ENCODE data around the gene C20orf204.

C20orf204 gene

DNA sequence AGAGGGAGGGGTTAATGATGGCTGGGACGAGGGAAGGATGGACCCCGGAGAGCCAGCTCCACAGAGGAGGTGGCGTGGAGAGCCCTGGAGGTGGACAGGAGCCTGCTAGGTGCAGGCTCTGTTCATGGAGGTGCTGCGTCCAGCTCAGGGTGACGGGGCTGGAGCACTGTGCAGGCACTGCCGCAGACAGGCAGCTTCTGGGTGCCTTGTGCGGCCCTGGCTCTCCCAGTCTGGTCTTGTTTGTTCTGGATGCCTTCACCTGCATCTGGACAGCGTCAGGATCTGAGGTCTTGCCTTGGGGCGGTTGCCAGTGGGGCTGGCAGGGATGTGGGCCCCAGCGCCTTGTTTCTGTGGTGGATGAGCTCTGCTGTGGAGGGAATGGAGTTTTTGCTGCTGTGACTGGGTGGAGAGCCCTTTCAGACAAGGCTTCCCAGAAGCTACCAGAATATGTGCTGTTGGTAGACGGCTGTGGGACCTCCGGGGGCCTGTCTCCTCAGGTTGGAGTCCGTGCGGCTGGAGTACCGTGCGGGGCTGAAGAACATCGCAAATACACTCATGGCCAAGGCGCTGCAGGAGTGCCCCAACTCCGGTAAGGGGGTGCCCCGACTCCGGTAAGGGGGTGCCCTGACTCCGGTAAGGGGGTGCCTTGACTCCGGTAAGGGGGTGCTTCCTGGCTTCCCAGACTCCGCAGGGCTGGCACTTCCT, 7.8 kb upstream of the C20orf204 start:
- DNase-seq = no peak

DNA sequence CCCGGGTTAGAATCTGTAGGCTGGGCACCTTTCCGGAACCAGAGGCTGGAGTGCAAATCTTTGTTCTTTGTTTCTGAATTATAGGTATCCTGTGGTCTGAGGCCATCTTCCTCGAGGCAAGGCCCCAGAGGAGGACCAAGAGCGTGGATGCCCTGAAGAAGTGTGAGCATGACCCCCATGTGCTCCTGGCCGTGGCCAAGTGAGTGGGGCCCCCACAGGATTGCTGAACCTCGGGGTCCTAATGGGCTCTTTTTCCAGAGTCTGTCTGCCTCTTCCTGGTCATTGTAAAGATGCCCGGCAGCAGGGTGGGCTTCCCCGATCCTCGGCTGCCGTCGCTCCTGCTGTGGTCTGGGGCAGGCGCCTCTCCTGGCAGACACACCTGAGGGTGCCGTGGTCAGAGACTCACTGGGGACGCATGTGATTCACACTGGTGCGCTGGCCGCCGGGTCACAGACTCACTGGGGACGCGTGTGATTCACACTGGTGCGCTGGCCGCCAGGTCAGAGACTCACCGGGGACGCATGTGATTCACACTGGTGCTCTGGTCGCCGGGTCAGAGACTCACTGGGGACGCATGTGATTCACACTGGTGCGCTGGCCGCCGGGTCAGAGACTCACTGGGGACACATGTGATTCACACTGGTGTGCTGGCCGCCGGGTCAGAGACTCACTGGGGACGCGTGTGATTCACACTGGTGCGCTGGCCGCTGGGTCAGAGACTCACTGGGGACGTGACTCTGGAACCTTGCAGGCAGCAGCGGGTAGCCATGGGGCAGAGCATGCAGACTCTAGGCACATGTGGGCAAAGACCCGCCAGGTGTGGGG, 6.5 kb upstream of the C20orf204 start:
- DNase-seq = no peak

DNA sequence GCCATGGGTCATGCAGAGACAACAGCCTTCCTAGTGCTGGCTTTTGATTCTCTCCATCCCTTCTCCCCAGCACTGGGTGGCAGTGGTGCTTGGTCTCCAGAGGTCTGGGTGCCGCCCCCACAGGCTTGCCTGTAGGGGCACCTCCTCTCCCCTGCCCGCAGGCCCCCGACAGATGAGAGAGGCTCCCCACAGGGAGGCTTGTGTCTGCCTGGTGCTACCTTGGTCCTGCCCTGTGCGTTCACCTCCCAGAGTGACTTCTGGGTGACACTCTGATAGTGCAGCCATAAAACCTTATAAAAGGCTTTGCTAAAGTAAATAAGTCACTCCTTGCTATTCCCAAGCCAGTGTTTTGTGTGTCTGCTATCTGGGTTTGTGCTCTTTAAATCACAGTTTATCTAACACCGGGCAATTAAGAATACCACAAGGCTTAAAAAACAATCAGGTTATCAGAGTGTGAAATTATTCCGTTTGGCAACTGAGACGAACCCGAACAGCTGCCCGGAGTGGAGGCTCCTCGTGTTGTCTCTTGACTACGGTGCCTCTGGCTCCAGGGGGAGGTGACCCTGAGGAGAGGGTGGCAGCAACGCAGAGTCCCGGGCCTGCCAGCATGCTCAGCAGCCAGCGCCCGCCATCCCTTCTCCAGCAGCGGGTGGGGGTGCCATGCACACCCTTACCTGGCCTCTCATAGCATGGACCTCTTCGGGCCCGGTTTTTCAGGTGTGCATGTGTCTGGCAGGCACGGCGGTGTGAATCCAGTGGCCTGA, 5.4 kb upstream of the C20orf204 start:
- DNase-seq = no peak

DNA sequence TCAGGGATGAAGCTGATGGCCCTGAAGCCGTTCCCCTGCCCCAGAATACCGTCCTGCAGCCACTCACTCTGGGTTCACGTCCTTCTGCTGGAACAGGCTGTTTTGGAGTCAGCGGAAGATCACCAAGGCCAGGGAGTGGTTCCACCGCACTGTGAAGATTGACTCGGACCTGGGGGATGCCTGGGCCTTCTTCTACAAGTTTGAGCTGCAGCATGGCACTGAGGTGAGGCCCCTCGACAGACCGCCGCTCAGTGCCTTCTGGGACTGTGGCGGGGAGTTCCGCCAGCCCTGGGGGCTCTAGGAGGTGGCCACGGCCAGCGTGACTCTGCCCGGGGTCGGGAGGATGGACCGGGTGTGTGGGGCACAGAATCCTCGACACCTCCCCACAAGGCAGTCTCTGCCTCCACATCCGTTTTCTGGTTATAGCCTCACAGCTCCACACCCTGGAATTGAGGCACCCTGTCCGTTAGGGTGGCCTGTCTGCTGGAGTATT, 4.1 kb upstream of the C20orf204 start:
- DNase-seq = no peak

DNA sequence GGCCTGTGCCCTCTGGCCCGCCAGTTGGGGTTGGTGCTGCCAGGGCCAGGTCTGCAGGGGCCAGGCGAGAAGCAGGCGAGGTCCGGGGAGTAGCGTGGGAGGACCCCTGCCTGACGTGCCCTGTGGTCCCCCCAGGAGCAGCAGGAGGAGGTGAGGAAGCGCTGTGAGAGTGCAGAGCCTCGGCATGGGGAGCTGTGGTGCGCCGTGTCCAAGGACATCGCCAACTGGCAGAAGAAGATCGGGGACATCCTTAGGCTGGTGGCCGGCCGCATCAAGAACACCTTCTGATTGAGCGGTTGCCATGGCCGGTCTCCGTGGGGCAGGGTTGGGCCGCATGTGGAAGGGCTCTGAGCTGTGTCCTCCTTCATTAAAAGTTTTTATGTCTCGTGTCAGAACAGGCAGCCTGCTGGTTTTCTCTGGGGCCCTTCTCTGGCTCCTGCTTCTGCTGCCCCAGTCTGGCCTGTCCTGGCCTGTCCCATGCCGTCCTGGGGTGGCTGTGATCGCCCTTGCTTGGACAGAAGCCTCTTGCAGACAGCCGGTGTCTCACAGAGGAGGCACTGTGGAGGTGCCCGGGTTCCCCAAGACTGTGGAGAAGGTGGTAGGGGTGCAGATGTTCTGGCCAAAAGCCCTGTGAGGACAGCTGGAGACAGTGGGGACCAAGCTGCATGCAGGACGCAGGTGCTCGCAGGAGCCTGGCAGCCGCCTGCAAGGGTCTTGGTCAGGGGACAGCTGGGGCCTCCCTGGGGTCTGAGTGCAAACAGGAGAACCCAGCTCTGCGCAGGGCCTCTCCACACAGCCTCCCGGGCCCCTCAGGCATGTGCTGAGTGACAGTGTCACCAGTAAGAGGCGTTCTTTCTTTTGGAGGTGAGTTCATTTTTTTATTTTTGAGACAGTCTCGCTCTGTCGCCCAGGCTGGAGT, 3.0 kb upstream of the C20orf204 start:
- DNase-seq = no peak

DNA sequence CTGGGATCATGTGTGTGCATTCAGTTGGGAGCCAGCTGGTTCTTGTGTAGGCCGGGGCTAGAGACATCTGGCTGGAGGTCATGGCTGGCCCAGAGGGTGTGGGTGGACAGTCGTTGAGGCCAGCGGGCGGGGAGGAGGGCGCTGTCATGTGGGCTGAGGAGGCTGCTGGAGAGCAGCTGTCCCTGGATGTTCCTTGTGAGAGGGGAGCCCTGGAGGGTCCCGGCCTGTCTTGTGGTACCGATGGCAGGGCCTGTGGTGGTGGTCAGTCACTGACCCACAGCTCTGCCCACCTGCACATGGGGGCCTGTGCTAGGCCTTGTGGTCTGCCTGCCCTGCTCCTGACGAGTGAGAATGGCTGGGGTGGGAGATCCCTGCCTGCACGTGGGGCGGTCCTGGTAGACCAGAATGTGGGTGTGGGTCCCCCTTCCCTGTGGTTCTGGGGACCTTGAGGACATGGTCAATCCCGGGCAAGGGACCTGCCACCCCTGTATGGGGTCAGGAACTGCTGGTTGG, 1.9 kb upstream of the C20orf204 start:
- no peak for DNase-seq

DNA sequence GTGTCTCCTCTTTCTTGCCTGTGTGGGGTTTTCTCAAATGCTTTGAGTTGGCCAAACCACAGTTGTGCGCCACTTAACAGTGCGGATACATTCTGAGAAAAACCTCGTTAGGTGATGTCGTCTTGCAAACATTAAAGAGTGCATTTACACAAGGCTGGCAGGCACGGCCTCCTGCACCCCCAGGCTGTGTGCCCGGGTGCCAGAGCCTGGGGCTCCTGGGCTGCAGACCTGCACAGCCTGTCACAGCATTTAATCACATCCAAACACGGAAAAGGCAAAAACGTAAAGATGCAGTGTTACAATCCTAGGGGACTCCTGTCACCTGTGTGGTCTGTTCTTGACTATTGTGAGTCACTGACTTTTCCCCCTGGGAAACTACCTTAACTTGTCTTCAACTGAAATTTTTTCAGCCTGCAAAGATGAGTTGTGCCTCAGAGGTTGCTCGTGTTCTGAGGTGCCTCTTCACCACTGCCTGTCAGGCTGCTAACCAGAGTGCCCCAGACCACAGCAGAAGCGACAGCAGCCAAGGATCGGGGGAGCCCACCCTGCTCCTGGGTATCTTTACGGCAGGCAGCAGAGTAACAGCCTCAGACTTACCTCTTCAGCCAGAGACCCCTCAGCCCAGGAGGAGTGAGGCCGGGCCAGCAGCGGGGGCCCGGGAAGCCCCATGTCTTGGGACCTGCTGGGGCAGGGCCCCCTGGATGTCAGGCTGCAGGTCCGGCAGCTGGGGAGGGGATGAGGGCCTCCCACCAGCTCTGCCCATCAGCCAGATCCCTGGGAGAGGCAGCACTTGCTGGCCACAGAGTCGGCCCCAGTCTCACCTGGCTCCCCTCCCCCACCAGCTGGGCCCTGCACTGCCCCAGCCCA, 683 bp upstream of the C20orf204 start:
- no peak for DNase-seq

DNA sequence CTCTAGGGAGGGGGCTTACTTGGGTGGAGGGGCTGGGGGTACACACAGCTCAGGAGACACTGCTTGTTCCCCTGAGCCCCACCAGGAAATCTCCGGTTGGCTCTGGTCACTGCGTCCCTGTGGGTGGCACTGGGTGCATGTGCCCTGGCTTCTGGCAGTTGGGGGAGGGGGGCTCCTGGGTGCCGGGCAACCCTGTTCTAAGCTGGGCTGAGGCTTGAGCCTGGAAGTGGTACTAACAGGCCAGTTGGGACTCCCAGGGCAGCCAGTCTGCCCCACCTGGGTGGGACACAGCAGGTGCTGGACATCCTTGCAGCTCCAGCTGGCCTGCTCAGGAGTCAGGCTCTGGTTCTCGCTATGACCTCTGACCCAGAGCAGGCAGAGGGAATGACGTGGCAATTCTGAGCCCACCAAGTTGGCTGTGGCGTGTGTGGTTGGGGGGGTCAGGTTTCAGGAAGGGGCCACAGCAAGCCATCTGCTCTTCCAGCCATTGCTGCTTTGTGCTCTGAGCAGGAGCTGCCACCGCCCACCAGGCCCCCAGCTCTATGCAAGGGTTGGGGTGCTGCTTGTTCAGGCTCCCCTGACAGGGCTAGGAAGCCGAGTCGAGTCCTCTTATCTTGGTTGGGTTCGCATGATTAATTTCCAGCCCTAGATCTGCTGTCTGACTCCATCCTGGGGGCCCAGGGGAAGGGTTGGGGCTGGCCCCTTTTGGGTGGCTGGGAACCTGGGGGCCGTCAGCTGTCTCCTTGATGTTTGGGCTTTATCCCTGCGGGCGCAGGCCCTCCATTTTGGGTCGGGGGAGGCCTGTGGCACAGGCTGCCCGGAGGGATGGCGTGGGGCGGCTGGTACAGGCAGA, 590 bp downstream of the C20orf204 start:
- no peak for DNase-seq

DNA sequence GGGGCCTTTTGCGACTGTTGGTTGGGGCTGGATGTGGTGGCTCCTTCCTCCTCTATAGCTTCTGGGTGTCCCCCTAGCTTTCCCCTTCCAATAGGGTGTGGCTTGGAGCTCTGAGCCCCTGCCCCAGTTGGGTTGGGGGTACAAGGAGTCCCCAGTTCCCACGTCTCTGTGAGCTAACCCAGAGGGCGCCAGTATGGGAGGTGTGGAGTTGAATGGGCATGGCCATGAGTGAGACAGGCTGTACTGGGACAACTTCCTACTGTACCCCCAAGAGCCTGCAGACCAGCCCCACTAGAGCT, 1.2 kb downstream of the C20orf204 start:
- no peak for DNase-seq

DNA sequence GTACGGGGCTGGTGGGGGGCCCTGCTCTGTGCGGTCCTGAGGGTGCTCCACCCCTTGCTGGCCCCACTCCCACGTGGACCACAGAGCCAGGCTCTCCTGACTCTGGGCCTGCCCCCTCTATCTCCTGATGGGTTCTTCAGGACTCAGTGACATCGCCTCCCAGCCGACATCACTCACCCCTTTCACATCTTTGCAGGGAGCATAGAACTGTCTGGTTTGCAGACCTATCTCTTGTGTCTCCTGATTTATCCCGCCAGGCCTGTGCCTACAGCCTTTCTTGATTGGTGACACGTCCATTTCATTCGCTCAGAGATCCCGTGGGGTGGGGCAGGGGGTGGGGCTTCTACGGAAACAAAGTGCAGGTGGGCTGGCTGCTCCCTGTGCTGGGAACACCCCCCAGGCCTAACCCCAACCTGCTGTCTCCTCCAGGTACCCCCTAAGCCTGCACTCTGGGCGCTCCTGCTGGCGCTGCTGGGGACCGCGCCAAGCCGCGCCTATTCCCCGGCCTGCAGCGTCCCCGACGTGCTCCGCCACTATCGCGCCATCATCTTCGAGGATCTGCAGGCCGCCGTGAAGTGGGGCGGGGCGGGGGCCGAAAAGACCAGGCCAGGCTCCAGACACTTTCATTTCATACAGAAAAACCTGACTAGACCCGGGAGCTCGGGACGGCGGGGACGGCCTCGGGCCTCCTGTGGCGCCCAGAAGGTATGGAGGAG, 1.7 kb downstream of the C20orf204 start:
- no peak for DNase-seq

DNA sequence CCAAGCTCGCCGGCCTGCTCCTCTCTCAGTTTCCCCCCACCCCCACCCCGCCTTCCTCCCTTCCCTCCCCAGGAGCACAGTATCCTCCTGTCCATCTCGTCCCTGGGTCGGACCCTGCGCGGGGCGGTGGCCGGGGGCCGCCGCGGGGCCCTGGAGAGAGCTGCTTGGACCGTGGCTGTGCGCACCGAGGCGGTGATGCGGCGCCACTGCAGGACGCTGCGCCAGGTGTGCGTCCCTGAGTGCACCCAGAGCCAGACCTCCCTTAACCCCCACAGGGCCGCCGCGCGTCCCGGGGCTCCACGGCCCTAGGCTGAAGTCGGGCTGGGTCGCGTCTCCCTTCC, 2.2 kb downstream of the C20orf204 start:
- no peak for DNase-seq

DNA sequence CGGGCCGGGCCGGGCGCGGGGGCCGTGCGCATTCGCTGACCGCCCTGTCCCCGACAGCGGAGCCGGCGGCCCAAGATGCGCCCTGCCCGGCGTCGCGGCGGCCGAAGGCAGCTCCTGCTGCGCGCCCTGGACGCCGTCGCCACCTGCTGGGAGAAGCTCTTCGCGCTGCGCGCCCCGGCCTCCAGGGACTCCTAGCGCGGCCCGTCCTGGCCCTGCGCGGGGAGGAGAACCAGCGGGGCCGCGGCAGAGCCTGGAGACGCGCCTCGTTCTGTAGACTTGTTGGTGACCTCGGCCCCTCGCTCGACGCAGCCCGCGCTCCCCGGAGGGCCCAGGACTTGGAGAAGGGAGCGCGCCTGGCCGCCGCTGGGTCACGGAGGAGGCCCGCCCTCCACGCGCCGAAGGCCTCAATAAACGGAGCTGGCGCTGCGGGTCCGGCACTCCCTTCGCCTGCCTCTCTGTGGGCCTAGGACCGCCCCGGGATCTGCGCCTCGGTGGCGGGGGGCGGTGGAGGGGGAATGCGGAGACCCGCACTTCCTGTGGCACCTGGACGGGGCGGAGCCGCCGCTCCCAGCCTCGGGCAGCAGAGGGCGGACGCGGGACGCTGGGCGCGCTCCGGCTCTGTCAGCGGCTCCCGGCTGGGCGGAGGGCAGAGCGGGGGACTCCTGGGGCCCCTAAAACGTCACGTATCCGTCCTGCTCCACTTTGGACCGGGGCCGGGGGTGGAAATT, 2.7 kb downstream of the C20orf204 start:
- peak; percentile 68 for DNase-seq

DNA sequence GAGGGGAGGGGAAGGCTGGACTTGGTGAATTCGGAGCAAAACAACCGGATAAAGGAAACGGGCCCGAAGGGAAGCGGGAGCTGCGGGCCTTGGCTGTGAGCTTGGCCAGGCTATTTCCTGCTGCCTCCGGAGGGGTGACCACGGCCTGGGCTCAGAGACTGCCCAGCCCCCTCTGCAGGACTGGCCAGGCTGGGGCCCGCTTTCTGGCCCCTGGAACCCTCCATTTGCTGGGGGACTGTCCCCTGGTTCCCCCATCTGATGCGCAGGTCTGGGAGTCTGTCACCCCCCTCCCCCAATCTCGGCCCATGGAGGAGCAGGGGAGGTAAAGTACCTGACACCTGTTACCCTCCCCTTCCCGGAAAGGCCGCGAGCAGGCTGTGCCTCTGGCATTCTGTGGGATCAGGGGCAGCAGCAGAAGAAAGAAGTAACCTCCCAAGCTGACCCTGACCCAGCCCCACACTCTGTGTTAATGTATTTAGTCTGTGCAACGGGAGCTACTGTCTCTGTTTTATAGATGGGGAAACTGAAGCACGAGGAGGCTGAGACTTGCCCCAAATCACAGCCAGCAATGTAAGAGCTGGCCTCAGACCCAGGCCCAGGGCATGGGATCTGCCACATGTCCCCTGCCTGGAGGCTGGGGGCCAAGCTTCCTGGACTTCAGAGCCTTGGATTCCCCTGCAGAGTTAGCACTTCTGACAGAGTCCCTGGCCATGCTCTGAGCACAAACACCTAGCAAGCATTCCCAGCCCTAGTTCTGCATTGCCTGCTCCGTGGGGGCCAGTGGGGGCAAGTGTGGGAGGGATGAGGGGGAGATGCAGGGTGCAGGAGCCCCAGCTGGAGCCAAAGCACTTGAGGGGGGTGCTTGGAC, 3.5 kb downstream of the C20orf204 start:
- no peak for DNase-seq

DNA sequence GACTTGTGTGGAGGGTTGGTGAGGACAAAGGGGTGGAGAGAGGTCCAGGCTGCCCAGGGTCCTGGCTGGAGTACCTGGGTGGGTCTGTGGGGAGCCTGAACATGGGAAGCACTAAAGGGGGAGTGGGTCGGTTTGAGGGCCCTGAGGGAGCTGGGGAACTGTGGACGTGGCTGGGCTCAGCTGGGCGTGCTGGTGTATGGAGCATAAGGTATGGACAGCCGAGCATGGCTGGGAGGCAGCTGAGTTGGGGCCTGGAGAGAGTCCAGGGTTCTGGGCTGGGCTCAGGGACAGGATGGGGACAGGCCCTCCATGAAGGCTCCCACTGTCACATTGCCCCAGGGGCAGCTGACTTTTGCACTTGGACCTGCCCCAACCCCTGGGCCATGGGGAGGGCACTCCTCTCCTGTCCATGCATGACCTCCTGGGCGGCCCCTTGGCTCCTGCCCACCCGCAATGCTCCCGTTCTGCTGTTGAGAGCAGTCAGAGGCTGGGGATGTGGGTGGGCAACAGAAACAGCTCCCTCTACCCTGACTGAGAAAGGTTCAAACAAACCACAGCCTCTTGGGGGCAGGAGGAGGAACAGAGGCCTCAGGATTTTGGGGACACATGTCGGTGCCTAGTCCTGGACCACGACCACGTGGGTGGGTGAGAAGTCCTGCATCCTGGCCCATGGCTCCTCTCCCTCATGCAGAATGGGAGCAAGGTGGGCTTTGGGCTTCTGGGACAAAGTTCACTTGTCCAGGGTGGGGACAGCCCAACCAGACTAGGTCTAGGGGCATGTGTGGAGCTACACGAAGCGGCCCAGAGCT, 4.5 kb downstream of the C20orf204 start:
- no peak for DNase-seq

DNA sequence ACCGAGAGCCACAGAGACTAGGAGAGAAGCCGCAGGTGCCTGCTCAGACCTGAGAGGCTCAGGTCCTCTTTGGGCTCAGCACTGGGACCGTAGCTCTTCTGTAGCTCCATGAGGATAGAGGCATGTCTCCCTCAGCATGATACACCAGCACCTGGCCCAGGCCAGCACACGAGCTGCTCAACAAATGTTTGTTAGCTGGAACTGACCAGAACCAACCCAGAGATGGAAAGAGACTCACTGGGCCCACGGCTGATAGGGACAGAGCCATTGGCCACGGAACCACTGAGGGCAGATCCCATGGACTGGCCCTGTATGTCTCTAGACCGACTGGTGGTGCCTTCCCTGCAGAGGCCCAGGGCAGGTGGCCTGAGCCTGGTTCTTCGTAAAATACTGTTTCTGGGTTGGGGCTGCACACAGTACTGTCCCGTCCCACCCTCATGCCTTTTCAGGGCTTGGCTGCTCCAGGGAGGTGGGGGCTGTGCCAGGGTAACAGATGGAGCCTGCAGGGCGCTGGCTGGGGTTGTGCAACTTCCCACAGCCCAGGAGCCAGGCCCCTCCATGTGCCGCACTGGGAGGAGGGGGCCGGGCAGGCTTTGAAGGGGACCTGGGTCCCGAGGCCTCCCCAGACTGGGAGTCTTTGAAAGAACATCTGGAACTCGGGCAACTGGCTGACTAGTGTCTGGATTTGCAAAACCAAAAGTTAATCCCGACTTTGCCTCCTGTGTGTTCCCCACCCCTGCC, 5.2 kb downstream of the C20orf204 start:
- DNase-seq = no peak

DNA sequence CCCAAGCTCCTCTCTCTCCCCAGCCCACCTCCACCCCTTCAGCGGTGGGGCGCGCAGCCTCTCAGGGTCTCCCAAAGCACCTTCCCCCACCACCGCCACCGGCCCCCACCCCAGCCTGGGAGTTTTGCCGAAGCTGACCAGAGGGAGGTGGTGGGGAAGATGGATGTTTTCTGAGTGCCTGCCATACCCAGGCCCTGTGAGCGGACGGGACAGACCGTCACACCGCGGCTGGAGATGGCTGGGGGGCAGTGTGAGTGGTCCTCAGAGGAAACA, 5.7 kb downstream of the C20orf204 start:
- no peak for DNase-seq

Measured in effector CD4-positive, alpha-beta T cell (primary cell).